Measurements from ENCODE around the gene CRTC1. TPM values are rescaled to one million over a fixed set of nuclear protein-coding genes. Genes with fewer than 3 reads are reported as not detected.

CRTC1 gene
- total and polyA plus RNA-seq, 9 of the 15 experiments (the other 6 are each of a cell fraction or from before 2014, with no cell fraction given) = 0.25 to 3.8 (median 1.2) TPM; not detected in 2

DNA sequence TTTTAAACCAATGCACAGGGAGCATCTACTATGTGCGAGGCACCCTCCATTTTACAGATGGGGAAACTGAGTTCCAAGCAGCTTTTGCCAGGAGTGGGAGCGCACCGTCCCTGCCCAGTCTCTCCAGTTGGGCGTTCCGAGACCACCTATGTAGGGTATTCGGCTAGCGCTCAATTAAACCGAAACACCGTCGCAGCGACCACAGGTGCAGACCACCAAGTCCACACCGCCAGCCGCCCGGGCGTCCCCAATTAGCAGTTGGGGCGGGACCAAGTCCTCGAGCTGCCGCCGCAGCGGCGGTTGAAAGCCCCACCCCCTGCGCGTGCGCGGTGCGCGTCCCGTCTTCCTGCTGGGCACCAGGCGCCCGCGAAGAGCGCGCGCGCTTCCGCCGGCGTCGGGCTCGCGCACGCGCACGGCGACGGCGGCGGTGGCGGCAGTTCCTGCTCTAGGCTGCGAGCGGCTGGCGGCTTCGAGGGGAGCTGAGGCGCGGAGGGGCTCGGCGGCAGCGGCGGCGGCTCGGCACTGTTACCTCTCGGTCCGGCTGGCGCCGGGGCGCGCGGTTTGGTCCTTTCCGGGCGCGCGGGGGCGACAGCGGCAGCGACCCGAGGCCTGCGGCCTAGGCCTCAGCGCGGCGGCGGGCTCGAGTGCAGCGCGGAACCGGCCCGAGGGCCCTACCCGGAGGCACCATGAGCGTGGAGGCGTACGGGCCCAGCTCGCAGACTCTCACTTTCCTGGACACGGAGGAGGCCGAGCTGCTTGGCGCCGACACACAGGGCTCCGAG is 148.2 kb downstream of the CRTC1 start, which contains the start of gene UPF1 (continued):
- TF ChIP-seq ZBTB17 (CRISPR knock-in tag; IDR thresholded peaks at IDR 0.05) (peak; percentile 78), ZBTB11 (CRISPR knock-in tag; IDR thresholded peaks at IDR 0.05) (peak in 1 of 3 experiments; percentile 80; a peak in 2 of 6 replicates), ARID4B (CRISPR knock-in tag; IDR thresholded peaks at IDR 0.05) (peak; percentile 9; the same call in 1 of the 2 replicates), ZBTB43 (CRISPR knock-in tag; IDR thresholded peaks at IDR 0.05) (no peak), ZNF507 (tag; conservative IDR thresholded peaks at IDR 0.05) (no peak), TRIM28 (IDR thresholded peaks at IDR 0.05) (no peak), SMARCE1 (IDR thresholded peaks at IDR 0.05) (no peak; the same call in 1 of the 2 replicates), L3MBTL2 (IDR thresholded peaks at IDR 0.05) (peak; percentile 80), ATF7 (IDR thresholded peaks at IDR 0.05) (peak; percentile 57; the same call in 1 of the 2 replicates)
- TF ChIP-seq, protein P1, sequence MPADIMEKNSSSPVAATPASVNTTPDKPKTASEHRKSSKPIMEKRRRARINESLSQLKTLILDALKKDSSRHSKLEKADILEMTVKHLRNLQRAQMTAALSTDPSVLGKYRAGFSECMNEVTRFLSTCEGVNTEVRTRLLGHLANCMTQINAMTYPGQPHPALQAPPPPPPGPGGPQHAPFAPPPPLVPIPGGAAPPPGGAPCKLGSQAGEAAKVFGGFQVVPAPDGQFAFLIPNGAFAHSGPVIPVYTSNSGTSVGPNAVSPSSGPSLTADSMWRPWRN (IDR thresholded peaks at IDR 0.05; ENCODE audit: low read depth) = no peak
- TF ChIP-seq, protein P2, sequence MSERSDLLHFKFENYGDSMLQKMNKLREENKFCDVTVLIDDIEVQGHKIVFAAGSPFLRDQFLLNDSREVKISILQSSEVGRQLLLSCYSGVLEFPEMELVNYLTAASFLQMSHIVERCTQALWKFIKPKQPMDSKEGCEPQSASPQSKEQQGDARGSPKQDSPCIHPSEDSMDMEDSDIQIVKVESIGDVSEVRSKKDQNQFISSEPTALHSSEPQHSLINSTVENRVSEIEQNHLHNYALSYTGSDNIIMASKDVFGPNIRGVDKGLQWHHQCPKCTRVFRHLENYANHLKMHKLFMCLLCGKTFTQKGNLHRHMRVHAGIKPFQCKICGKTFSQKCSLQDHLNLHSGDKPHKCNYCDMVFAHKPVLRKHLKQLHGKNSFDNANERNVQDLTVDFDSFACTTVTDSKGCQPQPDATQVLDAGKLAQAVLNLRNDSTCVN (CRISPR knock-in tag; IDR thresholded peaks at IDR 0.05) = no peak
- TF ChIP-seq, protein P3, sequence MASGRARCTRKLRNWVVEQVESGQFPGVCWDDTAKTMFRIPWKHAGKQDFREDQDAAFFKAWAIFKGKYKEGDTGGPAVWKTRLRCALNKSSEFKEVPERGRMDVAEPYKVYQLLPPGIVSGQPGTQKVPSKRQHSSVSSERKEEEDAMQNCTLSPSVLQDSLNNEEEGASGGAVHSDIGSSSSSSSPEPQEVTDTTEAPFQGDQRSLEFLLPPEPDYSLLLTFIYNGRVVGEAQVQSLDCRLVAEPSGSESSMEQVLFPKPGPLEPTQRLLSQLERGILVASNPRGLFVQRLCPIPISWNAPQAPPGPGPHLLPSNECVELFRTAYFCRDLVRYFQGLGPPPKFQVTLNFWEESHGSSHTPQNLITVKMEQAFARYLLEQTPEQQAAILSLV (tag; IDR thresholded peaks at IDR 0.05) = no peak
- TF ChIP-seq, protein P4, sequence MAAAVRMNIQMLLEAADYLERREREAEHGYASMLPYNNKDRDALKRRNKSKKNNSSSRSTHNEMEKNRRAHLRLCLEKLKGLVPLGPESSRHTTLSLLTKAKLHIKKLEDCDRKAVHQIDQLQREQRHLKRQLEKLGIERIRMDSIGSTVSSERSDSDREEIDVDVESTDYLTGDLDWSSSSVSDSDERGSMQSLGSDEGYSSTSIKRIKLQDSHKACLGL (CRISPR knock-in tag; IDR thresholded peaks at IDR 0.05; ENCODE audit: borderline replicate concordance, poor library complexity, severe bottlenecking) = no peak

Measured in K562 (cell line).